Right lung (tissue), 5 donors: ENCODE data around the gene OSTC. TPM values are rescaled to one million over a fixed set of nuclear protein-coding genes. Genes with fewer than 3 reads are reported as not detected.

Source experiments
- DNase-seq, 2 donors: peaks; one replicate each; pipeline ENCODE4 v3.0.0-alpha.2; 2013
- polyA plus RNA-seq, 5 donors: library from polyadenylated mRNA; unstranded; fragments of 120-200 nt; gene quantifications; one replicate each; pipeline versions ENCODE4 v1.2.1 to v1.2.3, GENCODE V29; 2013; ENCODE audit warnings: inconsistent platforms in 1 of 5, low replicate concordance in 1 of 5; ENCODE audit not compliant: insufficient read length in 5 of 5, insufficient read depth in 1 of 5

OSTC gene
- polyA plus RNA-seq, 5 donors = 245 to 329 (median 265) TPM

DNA sequence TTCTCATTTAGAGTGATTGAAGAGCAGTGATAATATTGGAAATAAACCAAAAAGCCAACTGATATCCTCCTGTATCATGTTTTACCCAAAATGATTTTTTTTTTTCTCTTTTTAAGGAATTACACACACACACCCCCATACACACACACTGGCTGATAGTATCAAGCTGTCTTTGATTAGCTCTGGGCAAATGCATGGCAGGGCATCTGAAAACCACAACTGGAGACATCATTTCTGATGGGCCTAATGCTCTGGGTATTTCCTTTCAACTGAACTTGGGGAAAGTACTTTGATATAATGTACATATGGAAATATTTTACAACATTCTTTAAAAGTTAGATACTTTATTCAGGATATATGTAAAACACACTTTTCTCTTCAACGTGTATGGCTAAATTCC is 14.2 kb upstream of the OSTC start:
- DNase-seq = no peak

DNA sequence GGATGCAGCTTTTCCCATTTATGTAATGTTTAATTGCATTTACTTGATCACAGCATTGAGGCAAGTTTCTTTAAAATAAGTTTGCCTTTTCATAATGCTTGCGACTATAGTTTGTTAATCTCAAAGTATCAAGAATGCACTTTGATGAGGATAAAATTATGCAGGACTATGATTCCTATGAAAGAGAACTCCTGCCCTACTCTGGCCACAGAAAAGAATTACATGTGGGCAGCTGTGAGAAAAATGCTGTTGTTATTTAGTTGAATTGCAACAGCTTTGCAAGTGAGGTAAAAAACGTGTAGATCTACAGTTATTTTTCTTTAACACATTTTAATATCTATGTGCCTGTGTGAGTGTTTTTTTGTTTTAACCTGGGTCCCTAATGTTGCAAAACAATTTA is 12.5 kb upstream of the OSTC start:
- DNase-seq = no peak

DNA sequence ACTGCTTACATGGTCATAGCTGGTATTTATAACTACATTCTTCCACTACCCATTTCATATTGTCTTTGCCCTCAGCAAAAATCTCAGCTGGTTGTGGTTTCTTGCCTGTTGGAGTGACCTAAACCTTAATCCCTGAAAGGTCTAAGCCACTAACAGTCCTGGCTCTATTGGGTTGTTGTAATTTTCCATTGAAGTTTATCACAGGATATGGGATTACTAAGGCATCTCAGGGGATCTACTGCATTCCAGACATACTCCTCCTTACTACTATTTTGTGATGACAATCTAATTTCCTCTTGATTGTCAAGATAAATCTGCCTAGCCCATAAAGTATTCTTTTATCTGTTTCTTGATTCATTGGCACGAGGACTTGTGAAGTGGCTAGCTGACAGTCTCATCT is 6.2 kb upstream of the OSTC start:
- no peak for DNase-seq

DNA sequence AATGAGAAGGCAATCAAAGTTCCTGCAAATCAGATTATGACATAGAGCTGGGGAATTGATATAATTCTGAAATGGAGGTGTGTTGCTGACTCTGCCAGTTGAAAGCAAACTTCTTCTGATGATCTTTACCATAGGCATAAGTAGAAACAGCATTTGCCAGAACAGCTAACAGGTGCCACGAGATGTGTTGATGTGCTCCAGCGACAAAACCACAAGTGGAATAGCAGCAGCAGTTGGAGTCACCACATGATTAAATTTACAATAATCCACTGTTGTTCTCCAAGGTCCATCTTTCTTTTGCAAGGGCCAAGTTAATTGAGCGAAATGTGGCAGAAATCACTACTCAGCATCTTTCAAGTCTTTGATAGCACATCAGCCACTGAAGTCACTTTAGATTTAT is 3.7 kb upstream of the OSTC start:
- no peak for DNase-seq

DNA sequence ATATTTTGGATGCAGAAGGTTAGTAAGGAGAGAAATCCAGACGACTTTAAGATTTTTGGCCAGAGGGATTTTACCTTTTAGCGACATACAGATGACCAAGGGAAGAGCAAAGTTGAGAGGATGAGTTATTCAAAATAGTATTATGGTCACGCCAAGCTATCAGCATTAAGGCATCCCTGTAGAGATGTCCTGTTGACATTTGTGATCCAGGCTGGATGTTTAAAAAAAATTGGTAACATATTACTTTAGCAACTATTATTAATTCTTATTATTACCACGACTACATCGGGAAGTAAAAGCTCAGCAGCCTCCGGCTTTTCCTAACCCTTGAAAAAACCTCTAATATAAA is 562 bp upstream of the OSTC start:
- no peak for DNase-seq

DNA sequence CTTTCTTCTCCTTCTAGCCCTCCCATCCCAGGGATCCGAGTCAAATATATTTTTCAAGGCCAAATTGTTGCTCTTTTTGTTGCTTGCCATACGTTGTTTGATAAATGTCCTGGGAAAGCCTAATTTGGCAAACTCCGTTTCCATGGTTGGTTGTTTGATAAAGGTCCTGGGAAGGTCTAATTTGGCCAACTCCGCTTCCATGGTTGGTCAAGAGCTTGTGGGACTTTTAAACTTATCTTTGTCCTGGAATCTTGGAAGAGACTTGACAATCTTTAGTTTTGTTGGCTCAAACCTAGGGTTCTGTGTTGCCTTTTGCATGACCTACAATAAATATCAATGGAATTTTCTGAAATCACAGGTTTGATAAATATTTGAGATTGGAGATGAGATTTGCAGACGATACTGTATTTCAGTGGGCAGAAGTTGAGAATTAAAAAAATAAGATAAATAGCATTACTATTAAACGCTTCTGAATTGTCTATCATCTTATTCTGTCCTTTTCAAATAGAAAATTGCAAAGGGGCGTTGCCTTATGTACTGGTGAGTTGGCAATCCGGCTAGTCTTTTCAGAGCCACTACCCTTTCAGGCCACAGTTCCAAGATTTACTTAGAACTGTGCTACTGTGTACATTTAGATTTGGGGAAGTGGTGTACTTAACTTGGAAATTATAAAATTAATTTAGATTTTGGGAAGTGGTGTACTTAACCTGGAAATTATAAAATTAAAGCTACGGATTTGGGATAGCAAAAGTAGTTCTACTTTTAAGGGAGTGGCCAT is 804 bp downstream of the OSTC start:
- peak in 1 of 2 donors; percentile 21 for DNase-seq

DNA sequence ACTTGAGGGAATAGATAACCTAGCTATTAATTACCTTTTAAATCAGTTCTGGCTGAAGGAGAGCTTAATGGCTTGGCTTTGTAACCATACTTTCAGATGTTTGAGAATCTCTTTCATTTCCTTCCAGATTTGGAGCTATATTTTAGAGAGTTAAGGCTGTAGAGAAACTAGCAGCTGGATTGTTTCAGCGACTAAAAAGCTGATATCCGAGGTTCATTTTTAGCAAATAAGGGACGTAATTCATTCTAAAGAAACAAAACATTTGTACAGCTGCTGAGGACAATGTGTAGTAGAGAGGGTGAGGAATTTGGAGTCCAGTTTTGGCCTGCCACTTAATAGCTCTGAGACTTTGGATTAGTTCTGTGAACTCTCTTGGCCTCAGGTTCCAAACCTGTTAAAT is 12.2 kb downstream of the OSTC start:
- peak; percentile 54 for DNase-seq

DNA sequence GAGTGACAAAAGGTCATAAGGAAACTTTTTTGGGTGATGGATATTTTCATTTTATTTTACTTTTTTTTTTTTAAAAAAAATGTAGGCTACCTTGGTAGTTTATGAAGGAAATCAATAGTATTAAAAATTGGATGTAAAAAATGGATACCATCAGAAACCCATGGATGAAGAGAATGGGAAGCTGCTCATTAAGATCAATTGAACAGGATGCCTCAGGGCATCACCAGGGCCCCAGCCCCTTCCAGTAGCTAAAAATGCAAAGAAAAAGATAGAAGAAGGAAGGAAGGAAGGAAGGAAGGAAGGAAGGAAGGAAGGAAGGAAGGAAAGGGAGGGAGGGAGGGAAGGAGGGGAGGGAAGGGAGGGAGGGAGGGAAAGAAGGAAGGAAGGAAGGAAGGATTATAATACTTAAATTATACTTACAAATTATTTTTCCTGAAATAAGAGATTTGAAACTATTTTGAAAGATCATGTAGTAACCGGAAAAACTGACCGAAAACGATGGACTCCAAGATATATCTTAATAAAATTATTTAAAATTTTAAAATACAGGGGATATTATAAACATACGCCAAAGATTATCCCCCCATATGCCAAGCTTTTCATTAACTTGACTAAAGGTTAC is 24.1 kb downstream of the OSTC start:
- DNase-seq = no peak

DNA sequence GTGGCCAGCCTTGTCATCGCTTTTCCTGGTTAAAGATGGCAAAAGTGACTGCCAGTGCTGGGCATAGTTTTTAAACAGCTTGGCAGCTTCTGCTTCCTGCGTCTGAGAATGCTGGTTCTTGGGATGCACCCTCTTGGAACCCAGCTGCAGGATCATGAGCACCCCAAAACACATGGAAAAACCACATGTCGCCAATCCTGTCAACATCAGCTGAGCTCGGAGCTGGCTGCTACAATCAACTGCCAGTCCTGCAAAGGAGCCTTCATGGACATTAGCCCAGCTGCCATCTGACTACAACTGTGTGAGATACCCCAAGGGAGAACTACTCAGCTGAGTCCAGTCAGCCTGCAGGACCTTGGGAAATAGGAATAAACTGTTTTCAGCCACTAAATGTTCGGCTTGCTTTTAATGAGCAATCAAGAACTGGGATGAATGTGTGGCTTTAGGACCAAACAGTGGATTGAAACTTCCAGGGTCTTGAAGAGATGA is 31.0 kb downstream of the OSTC start:
- DNase-seq = no peak

DNA sequence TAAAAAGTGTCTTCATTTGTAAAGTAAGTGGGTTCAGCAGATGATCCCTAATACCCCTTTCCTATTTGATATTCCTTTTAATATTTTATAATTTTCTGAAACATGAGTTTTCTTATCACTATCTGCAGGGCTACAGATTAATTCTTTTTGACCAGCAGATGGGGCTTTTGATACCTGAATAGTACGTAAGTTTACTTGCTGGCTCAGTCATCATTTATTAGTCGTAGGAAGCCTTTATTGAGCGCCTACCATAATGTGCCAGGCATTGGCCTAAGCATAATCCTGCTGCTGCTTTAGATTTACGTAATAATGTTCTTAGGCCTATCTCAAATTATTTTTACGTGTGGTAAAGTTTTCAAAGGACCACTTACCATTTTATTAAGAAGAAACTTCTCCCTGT is 33.1 kb downstream of the OSTC start:
- DNase-seq = no peak

DNA sequence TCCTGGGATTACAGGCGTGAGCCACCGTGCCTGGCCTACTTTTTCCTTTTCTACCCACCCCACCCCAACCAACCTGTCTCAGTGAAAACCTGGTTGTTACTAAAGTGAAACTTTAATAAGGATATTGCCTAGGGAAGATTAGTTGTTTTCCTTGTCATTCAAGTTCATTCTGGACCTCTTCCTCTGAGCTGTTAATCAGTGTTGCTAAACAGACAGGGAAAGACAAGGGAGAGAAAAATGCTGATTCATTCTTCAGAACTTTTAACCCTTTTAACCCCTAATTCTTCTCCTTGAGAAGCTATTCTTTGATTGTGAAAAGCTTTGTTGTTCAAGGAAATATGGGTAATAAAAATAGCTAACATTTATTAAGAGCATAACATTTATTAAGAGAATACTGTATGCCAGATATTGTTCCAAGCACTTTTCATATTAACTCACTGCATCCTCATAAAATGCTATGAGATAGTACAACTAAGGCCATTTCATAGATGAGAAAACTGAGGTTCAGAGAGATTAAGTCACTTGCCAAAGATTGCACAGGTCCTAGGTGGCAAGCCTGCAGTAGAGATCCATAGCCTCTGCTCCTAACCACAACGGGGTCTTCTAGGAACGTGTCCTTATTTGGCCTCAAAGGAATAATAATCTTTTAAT is 34.8 kb downstream of the OSTC start:
- no peak for DNase-seq

DNA sequence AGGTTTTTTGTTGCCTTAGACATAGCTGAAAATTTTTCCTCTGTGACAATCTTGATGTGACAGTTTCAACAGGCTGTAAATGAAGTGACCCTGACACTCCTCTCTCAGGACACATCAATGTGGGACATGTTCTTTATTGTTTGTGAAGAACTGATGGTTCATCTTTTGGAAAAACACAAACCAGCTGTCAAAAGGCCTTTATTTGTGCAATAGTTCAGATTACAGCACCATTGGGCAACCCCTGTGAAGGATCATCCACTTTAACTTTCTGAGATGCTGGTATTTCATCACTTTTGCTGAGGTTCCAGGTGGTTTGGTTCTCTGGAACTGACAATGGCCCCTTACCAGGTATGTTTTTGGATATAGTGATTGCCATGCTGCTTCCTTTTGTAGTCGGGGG is 40.3 kb downstream of the OSTC start:
- no peak for DNase-seq

DNA sequence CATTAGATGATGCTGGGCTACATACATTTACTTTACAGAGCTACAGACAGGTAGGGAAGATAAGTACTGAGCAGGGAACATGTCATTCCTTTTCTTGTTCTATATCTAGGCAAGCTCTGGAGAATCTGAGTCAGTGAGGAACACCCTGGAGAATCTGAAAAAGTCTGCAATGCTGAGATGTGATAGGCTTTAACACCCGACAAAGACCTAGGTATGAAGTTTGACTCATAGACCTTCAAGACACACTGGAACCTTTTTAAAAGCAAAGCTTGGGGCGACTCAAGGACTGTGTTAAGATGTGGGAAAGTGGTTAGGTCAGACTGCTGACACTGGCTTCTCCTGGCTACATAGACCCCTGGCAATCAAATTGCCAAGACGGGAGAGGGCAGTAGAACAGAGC is 42.8 kb downstream of the OSTC start:
- DNase-seq = no peak

DNA sequence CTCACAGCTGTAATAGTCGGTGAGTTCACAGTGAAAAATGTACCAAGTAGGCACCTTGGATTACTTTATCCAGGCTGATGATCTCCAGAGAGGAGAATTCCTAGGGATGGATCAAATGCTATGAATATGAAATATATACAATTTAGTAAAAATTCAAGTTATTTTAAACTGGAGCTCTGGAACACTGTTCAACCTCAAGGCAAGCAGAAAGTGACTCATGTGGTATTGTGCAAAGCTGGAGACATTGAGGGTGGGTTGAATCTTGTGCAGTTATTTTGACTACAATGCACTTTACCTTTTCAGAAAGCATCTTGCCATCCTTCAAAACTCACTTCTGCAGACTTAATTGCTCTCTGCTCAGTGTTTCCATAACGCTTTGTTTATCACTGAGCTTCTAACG is 43.4 kb downstream of the OSTC start:
- DNase-seq = no peak

DNA sequence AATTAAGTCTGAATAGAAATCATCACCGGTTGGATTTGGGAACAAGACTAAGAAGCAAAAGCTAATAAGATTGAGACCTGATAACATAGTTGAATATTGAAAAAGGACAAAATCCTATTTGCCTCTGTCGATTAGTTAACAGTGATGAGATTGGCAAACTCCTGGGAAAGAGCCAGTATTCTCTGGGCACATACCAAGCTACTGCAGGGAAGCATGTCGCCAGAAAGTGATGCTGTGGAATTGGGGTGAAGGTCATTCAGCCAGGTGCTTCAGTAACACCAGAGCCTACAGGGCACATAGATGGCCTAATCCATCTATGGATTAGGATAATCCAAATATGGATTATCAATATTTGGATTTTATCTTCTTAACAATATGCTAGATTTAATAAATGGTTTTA is 44.0 kb downstream of the OSTC start:
- DNase-seq = no peak

DNA sequence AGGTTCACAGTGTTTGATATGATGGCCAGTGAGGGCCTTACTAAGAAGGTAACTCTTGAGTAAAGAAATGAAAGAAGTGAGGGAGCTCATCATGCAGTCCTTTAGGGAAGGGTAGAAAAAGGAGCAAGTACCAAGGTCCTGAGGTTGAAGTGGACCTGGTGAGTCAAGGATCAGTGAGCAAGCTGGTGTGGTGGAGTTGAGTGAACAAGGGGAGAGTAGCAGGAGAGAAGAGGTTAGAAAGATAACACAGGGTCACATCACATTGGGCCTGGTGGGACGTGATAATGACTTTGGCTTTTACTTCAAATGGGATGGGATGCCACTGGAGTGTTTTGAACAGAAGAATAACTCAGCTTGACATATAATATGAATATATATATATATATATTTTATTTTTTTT is 44.7 kb downstream of the OSTC start:
- no peak for DNase-seq

DNA sequence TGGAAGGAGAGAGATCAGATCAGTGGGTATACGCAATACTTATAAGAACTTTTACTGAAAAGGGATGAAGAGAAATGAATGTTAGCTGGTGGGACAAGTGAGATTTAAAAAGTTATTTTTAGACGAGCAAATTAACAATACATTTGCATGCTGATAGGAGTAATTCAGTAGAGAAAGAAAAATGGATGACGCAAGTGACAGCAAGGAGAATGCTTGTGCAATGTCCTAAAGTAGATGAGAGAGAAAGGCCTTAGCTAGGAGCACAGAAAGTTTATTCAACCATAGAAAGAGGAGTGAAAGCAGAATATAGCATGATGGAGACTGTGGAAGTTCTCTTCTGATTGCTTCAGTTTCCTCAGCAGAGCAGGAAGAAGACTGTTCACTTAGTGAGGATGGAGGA is 45.8 kb downstream of the OSTC start:
- no peak for DNase-seq

DNA sequence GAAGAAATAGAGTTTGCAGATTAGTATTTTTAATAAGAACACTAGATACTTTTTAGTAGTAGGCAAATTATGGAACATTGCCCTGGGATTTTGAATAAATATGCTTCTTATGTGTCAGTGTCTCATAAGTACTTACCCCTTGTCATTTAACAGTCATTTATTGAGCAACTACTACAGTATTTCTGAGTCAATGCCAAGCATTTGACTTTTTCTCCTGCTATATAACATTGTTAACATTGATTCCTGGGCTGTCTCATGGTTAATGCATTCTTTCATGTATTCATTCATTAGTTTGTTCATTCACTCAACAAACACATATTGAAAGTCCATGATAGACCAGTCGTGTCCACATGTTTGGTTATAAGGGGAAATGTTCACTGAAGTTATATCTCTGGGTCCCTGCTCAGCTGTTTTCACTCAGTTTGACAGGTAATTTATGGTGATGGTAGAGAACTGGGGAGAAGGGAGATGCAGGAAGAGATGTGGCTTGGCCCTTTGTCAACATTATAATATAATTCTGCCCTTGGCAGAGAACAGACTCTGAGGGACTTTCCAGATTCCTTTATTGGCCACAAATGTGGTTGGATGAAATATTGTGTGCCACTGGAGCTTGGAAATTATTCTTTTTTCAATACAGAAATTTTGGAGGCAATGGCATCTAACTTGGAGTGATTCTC is 49.8 kb downstream of the OSTC start:
- no peak for DNase-seq

DNA sequence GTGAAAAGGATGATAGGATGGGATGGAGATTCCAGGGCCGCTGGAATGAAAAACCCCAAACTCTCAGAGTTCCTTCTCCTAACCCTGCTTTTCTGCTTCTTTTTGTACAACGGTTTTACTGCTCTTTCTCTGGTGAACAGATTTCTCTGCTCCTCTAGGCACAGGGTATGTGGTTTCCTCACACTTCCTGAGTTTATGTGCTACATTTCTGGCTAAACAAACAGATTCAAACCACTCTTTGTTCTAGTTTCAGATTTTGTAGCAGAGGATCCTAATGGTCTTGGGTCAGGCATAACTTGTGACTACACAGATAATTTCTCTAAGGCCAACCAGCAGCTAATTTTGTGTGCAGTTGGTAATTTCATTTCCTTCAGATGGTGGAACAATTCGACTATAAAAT is 52.6 kb downstream of the OSTC start:
- no peak for DNase-seq

DNA sequence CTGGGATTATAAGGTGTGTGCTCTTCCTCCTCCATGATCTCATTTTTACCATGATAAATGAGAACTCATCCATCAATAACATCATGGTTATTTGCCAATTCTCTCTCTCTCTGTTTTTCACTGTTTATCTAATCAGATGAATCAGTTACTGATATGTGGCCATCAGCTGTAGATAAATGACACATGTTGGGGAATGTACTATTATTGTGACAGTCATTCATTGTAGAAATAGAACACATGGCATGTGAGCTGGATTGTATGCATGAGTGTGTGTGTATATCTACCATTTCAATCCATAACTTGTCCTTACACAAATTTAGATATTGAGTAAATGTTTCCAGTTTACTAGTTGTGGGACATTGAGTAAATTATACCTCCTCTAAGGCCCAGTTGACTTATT is 53.0 kb downstream of the OSTC start:
- no peak for DNase-seq

DNA sequence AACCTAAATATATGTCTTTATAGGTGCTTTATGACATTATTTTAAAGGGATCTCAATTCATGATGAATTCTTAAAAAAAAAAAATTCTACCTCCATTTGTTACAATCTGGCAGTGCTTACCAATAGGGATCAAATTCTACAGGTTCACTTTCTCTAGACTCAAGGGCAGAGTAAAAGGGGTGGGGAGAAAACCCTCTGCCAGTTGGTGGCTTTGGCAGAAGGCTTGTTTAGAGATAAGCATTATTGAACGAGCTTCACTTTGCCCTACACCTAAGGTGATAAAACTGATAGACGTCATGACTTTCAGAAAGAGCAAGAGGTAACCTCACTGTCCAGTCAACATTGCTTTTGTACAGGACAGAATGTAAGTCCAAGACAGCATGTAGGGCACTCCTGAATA is 53.6 kb downstream of the OSTC start:
- no peak for DNase-seq

DNA sequence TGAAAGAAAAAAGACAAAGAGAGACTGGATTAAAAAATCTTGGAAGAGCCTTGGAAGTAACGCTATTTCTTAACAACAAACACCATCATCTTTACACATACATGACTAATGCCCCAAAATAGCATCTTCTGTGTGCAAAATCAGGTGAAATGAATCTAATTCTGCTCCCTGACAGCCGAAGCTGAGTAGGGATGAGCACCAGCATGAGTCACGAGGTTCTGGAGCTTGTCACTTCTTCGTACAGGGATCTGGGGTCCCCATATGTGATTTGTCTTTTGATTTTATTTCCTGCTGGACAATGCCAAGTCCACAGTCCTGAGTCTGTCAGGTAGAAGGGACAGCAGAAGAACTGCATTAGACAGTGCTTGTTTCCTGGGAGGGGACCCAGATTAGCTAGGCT is 55.9 kb downstream of the OSTC start:
- no peak for DNase-seq

DNA sequence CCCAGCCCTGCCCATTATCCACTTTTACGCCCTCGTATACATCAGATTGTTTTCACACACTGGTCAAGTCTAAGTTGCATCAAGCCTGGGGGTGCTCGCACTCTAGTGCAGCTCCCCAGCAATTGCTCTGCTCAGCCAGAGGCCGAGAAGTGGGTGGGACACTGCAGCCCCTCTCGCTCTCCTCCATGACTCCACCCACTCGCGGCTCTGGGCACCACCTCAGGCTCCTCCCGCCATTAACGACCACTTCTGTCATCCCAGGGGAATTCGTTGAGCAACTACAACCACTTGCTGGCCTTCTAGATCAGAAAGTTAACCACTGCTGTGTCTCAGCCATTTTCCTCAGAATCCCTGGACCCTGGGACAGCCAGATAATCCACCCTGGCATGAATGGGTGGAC is 58.8 kb downstream of the OSTC start:
- DNase-seq = no peak
